Karpas-422 (cell line): ENCODE data around the gene NACA. TPM values are rescaled to one million over a fixed set of nuclear protein-coding genes. Genes with fewer than 3 reads are reported as not detected.
"Not testable (repeated sequence)": the region's sequence is repeated elsewhere in the genome, so short reads cannot be mapped to it uniquely, and the experiment has no call there.

ENCODE experiments used
- DNase-seq: peaks from one replicate; pipeline ENCODE4 v3.0.0-alpha.2; 2015
- H2AFZ ChIP-seq: fragments of 200-600 bp; sonication (generic); 2 replicates; pipeline ENCODE4 v1.6.1; 2014; ENCODE audit warnings: antibody characterized with exemption, low read length, mixed read lengths
- H3K27ac ChIP-seq: fragments of 200-600 bp; sonication (generic); 2 replicates; pipeline ENCODE4 v1.5.1; 2014; ENCODE audit warnings: mild to moderate bottlenecking, low read length, moderate library complexity
- H3K27me3 ChIP-seq: fragments of 200-600 bp; sonication (generic); 2 replicates; pipeline ENCODE4 v1.6.1; 2014; ENCODE audit warnings: low read length, mixed read lengths
- H3K36me3 ChIP-seq: fragments of 200-600 bp; sonication (generic); 2 replicates; pipeline ENCODE4 v1.6.1; 2014; ENCODE audit warnings: low read length, mixed read lengths; ENCODE audit not compliant: insufficient read depth
- H3K4me1 ChIP-seq: fragments of 200-600 bp; sonication (generic); 2 replicates; pipeline ENCODE4 v1.6.1; 2014; ENCODE audit warnings: mild to moderate bottlenecking, low read length, mixed read lengths
- H3K4me2 ChIP-seq: fragments of 200-600 bp; sonication (generic); 2 replicates; pipeline ENCODE4 v1.6.1; 2014; ENCODE audit warnings: low read length, low read depth, mild to moderate bottlenecking; ENCODE audit not compliant: poor library complexity, severe bottlenecking
- H3K4me3 ChIP-seq: fragments of 200-600 bp; sonication (generic); 2 replicates; pipeline ENCODE4 v1.5.1; 2014; ENCODE audit warnings: mild to moderate bottlenecking, antibody characterized with exemption, low read length, mixed read lengths
- H3K79me2 ChIP-seq: fragments of 200-600 bp; sonication (generic); 2 replicates; pipeline ENCODE4 v1.6.1; 2014; ENCODE audit warnings: mild to moderate bottlenecking, low read length, mixed read lengths
- H3K9ac ChIP-seq: fragments of 200-600 bp; sonication (generic); 2 replicates; pipeline ENCODE4 v1.6.0; 2014; ENCODE audit warnings: low read length
- H3K9me2 ChIP-seq: fragments of 200-600 bp; sonication (generic), shearing (Covaris generic); replicated peaks from 2 replicates; pipeline ENCODE4 v1.6.0; 2014; ENCODE audit warnings: mild to moderate bottlenecking, low read length, moderate library complexity; ENCODE audit not compliant: insufficient read depth
- H3K9me3 ChIP-seq: fragments of 300-700, 200-600 bp; sonication (generic); 2 replicates; pipeline ENCODE4 v1.6.1; 2014; ENCODE audit warnings: low read length, mixed read lengths
- H4K20me1 ChIP-seq: fragments of 200-600 bp; sonication (generic); 2 replicates; pipeline ENCODE4 v1.6.1; 2014; ENCODE audit warnings: mild to moderate bottlenecking, antibody characterized with exemption, low read length, low read depth; ENCODE audit not compliant: insufficient read depth
- total RNA-seq: library from RNA; depleted of rRNA; stranded (reverse); fragments of >200 nt; shearing (Covaris generic); gene quantifications from 2 replicates; pipeline ENCODE4 v1.2.3, GENCODE V29; 2014; ENCODE audit warnings: low replicate concordance

Gene NACA
- total RNA-seq, 1 experiment from 2014 or later, result 2,309 TPM

GRCh38 chr12:56760460-56760859 is 35.4 kb upstream of the NACA start:
- no peaks in the 10 kb centered on the region for H3K27me3 ChIP-seq
- H4K20me1 ChIP-seq, result no peaks in the 10 kb centered on the region
- no peaks in the 10 kb centered on the region; the same call in 1 of the 2 replicates for H3K36me3 ChIP-seq
- H2AFZ ChIP-seq, result no peak overlapping the region
- H3K4me3 ChIP-seq, result no peak overlapping the region
- H3K27ac ChIP-seq, result no peak overlapping the region
- DNase-seq, result no peak
- no peaks in the 10 kb centered on the region for H3K79me2 ChIP-seq
- H3K9me2 ChIP-seq, result no peaks in the 10 kb centered on the region
- H3K9me3 ChIP-seq, result peaks cover 6% of the 10 kb centered on the region; the same call in 1 of the 2 replicates
- H3K9ac ChIP-seq, result no peak overlapping the region
- no peak overlapping the region for H3K4me2 ChIP-seq
- peaks cover 6% of the 10 kb centered on the region for H3K4me1 ChIP-seq

GRCh38 chr12:56759263-56759908 is 34.3 kb upstream of the NACA start:
- H3K27me3 ChIP-seq, result no peaks in the 10 kb centered on the region
- H3K4me1 ChIP-seq, result peaks cover 4% of the 10 kb centered on the region; the same call in 1 of the 2 replicates
- H3K79me2 ChIP-seq, result no peaks in the 10 kb centered on the region
- H2AFZ ChIP-seq, result no peak overlapping the region
- peaks cover 6% of the 10 kb centered on the region; the same call in 1 of the 2 replicates for H3K9me3 ChIP-seq
- H3K9ac ChIP-seq, result no peak overlapping the region
- no peak overlapping the region for H3K4me3 ChIP-seq
- H4K20me1 ChIP-seq, result no peaks in the 10 kb centered on the region
- no peak overlapping the region for H3K4me2 ChIP-seq
- DNase-seq, result no peak
- H3K9me2 ChIP-seq, result no peaks in the 10 kb centered on the region
- no peaks in the 10 kb centered on the region; the same call in 1 of the 2 replicates for H3K36me3 ChIP-seq
- H3K27ac ChIP-seq, result no peak overlapping the region

- DNase-seq, result no peak
- H3K36me3 ChIP-seq, result no peaks in the 10 kb centered on the region; the same call in 1 of the 2 replicates
- H3K4me2 ChIP-seq, result no peak overlapping the region
- no peak overlapping the region for H3K27ac ChIP-seq
- H3K4me1 ChIP-seq, result no peaks in the 10 kb centered on the region
- H3K4me3 ChIP-seq, result no peak overlapping the region
- H3K79me2 ChIP-seq, result no peaks in the 10 kb centered on the region
- no peak overlapping the region for H3K9ac ChIP-seq
- no peak overlapping the region for H2AFZ ChIP-seq
- no peaks in the 10 kb centered on the region for H3K9me2 ChIP-seq
- H4K20me1 ChIP-seq, result no peaks in the 10 kb centered on the region
- no peaks in the 10 kb centered on the region for H3K27me3 ChIP-seq
- peaks cover 6% of the 10 kb centered on the region; the same call in 1 of the 2 replicates for H3K9me3 ChIP-seq
Observed at GRCh38 chr12:56758728-56759262, 33.7 kb upstream of the NACA start.

- H3K27ac ChIP-seq, H3K9me3 ChIP-seq, H3K4me2 ChIP-seq, H3K27me3 ChIP-seq, H4K20me1 ChIP-seq, H3K36me3 ChIP-seq, H3K79me2 ChIP-seq, DNase-seq, H3K4me1 ChIP-seq, H2AFZ ChIP-seq, H3K9ac ChIP-seq, H3K4me3 ChIP-seq, H3K9me2 ChIP-seq: not testable (repeated sequence)
Observed at GRCh38 chr12:56757971-56758370, 32.9 kb upstream of the NACA start.

- H3K4me1 ChIP-seq, result peaks cover 27% of the 10 kb centered on the region
- no peak overlapping the region for H3K9ac ChIP-seq
- H3K27me3 ChIP-seq, result no peaks in the 10 kb centered on the region
- DNase-seq, result no peak
- H4K20me1 ChIP-seq, result no peaks in the 10 kb centered on the region
- peaks cover 10% of the 10 kb centered on the region for H3K79me2 ChIP-seq
- no peaks in the 10 kb centered on the region for H3K9me2 ChIP-seq
- no peak overlapping the region for H3K27ac ChIP-seq
- peak overlapping the region; percentile 9 for H3K4me2 ChIP-seq
- 0 out of 2 replicates have a peak, but pooled peaks cover 2% of the 10 kb centered on the region for H3K9me3 ChIP-seq
- peaks cover 3% of the 10 kb centered on the region for H3K36me3 ChIP-seq
- H2AFZ ChIP-seq, result no peak overlapping the region
- H3K4me3 ChIP-seq, result no peak overlapping the region
Observed at GRCh38 chr12:56753566-56753965, 28.5 kb upstream of the NACA start.

GRCh38 chr12:56751712-56752598 is 26.9 kb upstream of the NACA start, which contains the start of gene PRIM1:
PRIM1 (minus strand) TSS chr12:56752323; CDS start chr12:56752298, 25 bp downstream.
- DNase-seq, result peak; percentile 96
- Histone ChIP-seq H3K4me2 (peak within 1 kb of the TSS; percentile 87), H3K27ac (peak within 1 kb of the TSS; percentile 95), H2AFZ (peak within 1 kb of the TSS; percentile 92; the same call in 1 of the 2 replicates), H3K4me1 (peaks cover 27% of the 10 kb centered on the region), H3K36me3 (peaks cover 3% of the 10 kb centered on the region; the same call in 1 of the 2 replicates), H3K9me3 (no peaks in the 10 kb centered on the region), H3K4me3 (peak within 1 kb of the TSS; percentile 83), H3K27me3 (no peaks in the 10 kb centered on the region), H3K9ac (peak within 1 kb of the TSS; percentile 85), H3K9me2 (no peaks in the 10 kb centered on the region), H4K20me1 (no peaks in the 10 kb centered on the region), H3K79me2 (peaks cover 10% of the 10 kb centered on the region)

- not testable (repeated sequence) for H3K9me2 ChIP-seq, H2AFZ ChIP-seq, H3K79me2 ChIP-seq, H4K20me1 ChIP-seq, H3K27me3 ChIP-seq, DNase-seq, H3K36me3 ChIP-seq, H3K9me3 ChIP-seq
- peak overlapping the region; percentile 87 for H3K4me2 ChIP-seq
- peak overlapping the region; percentile 83 for H3K4me3 ChIP-seq
- H3K27ac ChIP-seq, result peak overlapping the region; percentile 95
- peaks cover 27% of the 10 kb centered on the region for H3K4me1 ChIP-seq
- H3K9ac ChIP-seq, result peak overlapping the region; percentile 85
Observed at GRCh38 chr12:56750596-56750995, 25.5 kb upstream of the NACA start.

GRCh38 chr12:56749853-56750252 is 24.8 kb upstream of the NACA start:
- Histone ChIP-seq H3K4me3 (peak overlapping the region; percentile 3; the same call in 1 of the 2 replicates), H3K4me1 (peaks cover 27% of the 10 kb centered on the region), H4K20me1 (no peaks in the 10 kb centered on the region), H3K9me3 (no peaks in the 10 kb centered on the region), H3K9ac (peak overlapping the region; percentile 52), H3K9me2 (no peaks in the 10 kb centered on the region), H2AFZ (peak overlapping the region; percentile 23; the same call in 1 of the 2 replicates), H3K27ac (peak overlapping the region; percentile 95), H3K4me2 (peak overlapping the region; percentile 87), H3K27me3 (no peaks in the 10 kb centered on the region), H3K36me3 (peaks cover 7% of the 10 kb centered on the region; the same call in 1 of the 2 replicates), H3K79me2 (peaks cover 10% of the 10 kb centered on the region)
- DNase-seq, result no peak
